B cell (primary cell): ENCODE measurements around the gene TRIM47.

Experiments
- CTCF ChIP-seq: fragments of 200-600 bp; IDR thresholded peaks from one replicate; pipeline ENCODE4 v1.8.0; 2022; ENCODE audit warnings: antibody characterized with exemption, mild to moderate bottlenecking
- EZH2 ChIP-seq: IDR thresholded peaks from 2 replicates; pipeline ENCODE4 v1.6.1; 2012; ENCODE audit warnings: borderline replicate concordance, low read depth, mild to moderate bottlenecking, moderate library complexity, low read length; ENCODE audit not compliant: insufficient read depth, poor library complexity, severe bottlenecking

- TF ChIP-seq CTCF, result no peak
- TF ChIP-seq EZH2, result no peak
These were observed 36.9 kb upstream of the TRIM47 start for GRCh38 chr17:75915268-75915667.
